Chondrocyte (in vitro differentiated cells): ENCODE data around the gene GPC3. TPM values are rescaled to one million over a fixed set of nuclear protein-coding genes. Genes with fewer than 3 reads are reported as not detected.
A peak's percentile ranks its signal among the peaks of the same experiment; 100 is the strongest.
"Not testable (repeated sequence)": the region's sequence is repeated elsewhere in the genome, so short reads cannot be mapped to it uniquely, and the experiment has no call there.

Source experiments
- DNase-seq: peaks from one replicate; pipeline ENCODE4 v3.0.0; 2021; ENCODE audit warnings: mixed read lengths, low spot score
- H3K27ac Mint-ChIP-seq: one replicate; pipeline ENCODE4 v1.8.0; 2021; ENCODE audit warnings: mild to moderate bottlenecking, moderate library complexity, mixed read lengths; ENCODE audit not compliant: unreplicated experiment
- H3K27me3 Mint-ChIP-seq: 2 replicates; pipeline ENCODE4 v1.8.0; 2021; ENCODE audit warnings: low read depth, mixed read lengths
- H3K36me3 Mint-ChIP-seq: 2 replicates; pipeline ENCODE4 v1.8.0; 2021; ENCODE audit warnings: low read depth, mixed read lengths
- H3K4me1 Mint-ChIP-seq: 2 replicates; pipeline ENCODE4 v1.8.0; 2021; ENCODE audit warnings: low read depth, mild to moderate bottlenecking, mixed read lengths
- H3K4me3 Mint-ChIP-seq: one replicate; pipeline ENCODE4 v1.8.0; 2021; ENCODE audit warnings: mild to moderate bottlenecking, moderate library complexity, mixed read lengths; ENCODE audit not compliant: unreplicated experiment
- H3K9me3 Mint-ChIP-seq: 2 replicates; pipeline ENCODE4 v1.8.0; 2021; ENCODE audit warnings: low read depth, mixed read lengths
- CTCF ChIP-seq: fragments of 200-600 bp; sonication (generic); IDR thresholded peaks from 2 replicates; pipeline ENCODE4 v1.5.0; 2021; ENCODE audit warnings: antibody characterized with exemption, mild to moderate bottlenecking, moderate library complexity
- total RNA-seq: library from RNA; stranded (reverse); gene quantifications from 3 replicates; pipeline ENCODE4 v1.2.1, GENCODE V29; 2021

The GPC3 gene
- total RNA-seq, 1 donor from 2014 or later = 1.9 TPM

GRCh38 chrX:133781174-133781573 lies 204.2 kb downstream of the GPC3 start:
- H3K9me3 Mint-ChIP-seq = no peaks in the 10 kb centered on the region
- H3K4me3 Mint-ChIP-seq = no peak overlapping the region
- H3K27ac Mint-ChIP-seq = no peak overlapping the region
- no peaks in the 10 kb centered on the region for H3K27me3 Mint-ChIP-seq
- no peak for TF ChIP-seq CTCF
- H3K36me3 Mint-ChIP-seq = no peaks in the 10 kb centered on the region
- DNase-seq = no peak
- H3K4me1 Mint-ChIP-seq = peaks cover 6% of the 10 kb centered on the region

GRCh38 chrX:133776072-133776471 lies 209.3 kb downstream of the GPC3 start:
- Mint-ChIP-seq H3K27ac (no peak overlapping the region), H3K4me3 (no peak overlapping the region), H3K27me3 (no peaks in the 10 kb centered on the region), H3K4me1 (peaks cover 12% of the 10 kb centered on the region), H3K36me3 (no peaks in the 10 kb centered on the region), H3K9me3 (no peaks in the 10 kb centered on the region)
- TF ChIP-seq CTCF = peak; percentile 83
- DNase-seq = no peak

GRCh38 chrX:133774807-133775206 lies 210.6 kb downstream of the GPC3 start:
- Mint-ChIP-seq H3K27ac (peak overlapping the region; percentile 43), H3K4me1 (peaks cover 10% of the 10 kb centered on the region), H3K4me3 (no peak overlapping the region), H3K36me3 (no peaks in the 10 kb centered on the region), H3K27me3 (no peaks in the 10 kb centered on the region), H3K9me3 (no peaks in the 10 kb centered on the region)
- TF ChIP-seq CTCF = no peak
- DNase-seq = no peak

GRCh38 chrX:133771086-133771646 lies 214.2 kb downstream of the GPC3 start:
- H3K27me3 Mint-ChIP-seq = no peaks in the 10 kb centered on the region
- H3K4me3 Mint-ChIP-seq = no peak overlapping the region
- H3K36me3 Mint-ChIP-seq = no peaks in the 10 kb centered on the region
- no peaks in the 10 kb centered on the region for H3K9me3 Mint-ChIP-seq
- H3K4me1 Mint-ChIP-seq = peaks cover 10% of the 10 kb centered on the region
- DNase-seq = no peak
- H3K27ac Mint-ChIP-seq = no peak overlapping the region
- no peak for TF ChIP-seq CTCF

GRCh38 chrX:133762976-133763548 lies 222.3 kb downstream of the GPC3 start:
- not testable (repeated sequence) for H3K27me3 Mint-ChIP-seq, H3K4me3 Mint-ChIP-seq, H3K27ac Mint-ChIP-seq

GRCh38 chrX:133754657-133755056 lies 230.7 kb downstream of the GPC3 start:
- DNase-seq = no peak
- no peak overlapping the region for H3K27ac Mint-ChIP-seq
- peaks cover 1% of the 10 kb centered on the region for H3K9me3 Mint-ChIP-seq
- H3K4me3 Mint-ChIP-seq = no peak overlapping the region
- H3K4me1 Mint-ChIP-seq = peaks cover 5% of the 10 kb centered on the region
- no peaks in the 10 kb centered on the region for H3K27me3 Mint-ChIP-seq
- no peak for TF ChIP-seq CTCF
- H3K36me3 Mint-ChIP-seq = no peaks in the 10 kb centered on the region

More at GRCh38 chrX:133762976-133763548, 222.3 kb downstream of the GPC3 start:
- DNase-seq, H3K36me3 Mint-ChIP-seq, H3K4me1 Mint-ChIP-seq: not testable (repeated sequence)
- H3K9me3 Mint-ChIP-seq = peaks cover 13% of the 10 kb centered on the region
